Measurements from ENCODE around the gene COL4A4.
"Not testable (repeated sequence)": the region's sequence is repeated elsewhere in the genome, so short reads cannot be mapped to it uniquely, and the experiment has no call there.

Gene COL4A4

DNA sequence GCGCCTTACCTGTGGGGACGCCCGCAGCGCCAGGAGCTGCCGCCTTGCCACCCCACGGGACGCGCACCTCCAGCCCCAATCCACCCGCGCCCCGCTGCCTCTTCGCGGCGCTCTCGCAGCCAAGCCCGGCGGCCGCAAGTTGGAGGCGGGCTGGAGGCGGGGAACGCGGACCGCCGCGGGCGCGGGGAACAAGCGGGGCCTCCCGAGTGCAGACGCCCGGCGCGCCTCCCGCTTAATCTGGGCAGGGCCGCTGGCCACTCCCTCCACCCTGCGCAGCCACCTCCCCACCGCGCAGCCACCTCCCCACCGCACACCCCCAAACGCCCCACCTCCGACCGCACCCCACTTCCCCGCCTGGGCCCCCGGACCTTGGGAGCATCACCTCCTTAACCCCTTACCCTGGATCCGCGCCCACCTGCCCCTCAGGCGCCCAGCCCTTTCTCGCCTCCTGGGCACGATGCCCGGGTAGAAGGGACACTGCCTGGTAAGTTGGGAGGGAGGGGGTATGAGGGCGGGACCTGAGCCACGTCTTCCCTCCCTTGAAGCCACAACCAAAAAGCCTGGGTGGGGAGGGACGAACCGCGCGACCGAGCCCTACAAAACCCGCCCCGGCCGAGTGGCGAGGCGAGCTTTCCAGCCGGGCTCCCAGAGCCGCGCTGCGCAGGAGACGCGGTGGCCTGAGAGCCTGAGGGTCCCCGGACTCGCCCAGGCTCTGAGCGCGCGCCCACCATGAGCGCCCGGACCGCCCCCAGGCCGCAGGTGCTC lies at the start of gene COL4A4, which contains the start of gene COL4A3:
COL4A4 (minus strand) TSS at position 208 of the 765 bp plus-strand sequence. CDS start 16,722 bp downstream, outside the sequence.
COL4A3 (plus strand) TSS at position 627 of the 765 bp plus-strand sequence; CDS start at position 730, 103 bp downstream.
- DNase-seq (ENCODE audit: low read depth in 2 of 2, low spot score in 1 of 2), result no peak

DNA sequence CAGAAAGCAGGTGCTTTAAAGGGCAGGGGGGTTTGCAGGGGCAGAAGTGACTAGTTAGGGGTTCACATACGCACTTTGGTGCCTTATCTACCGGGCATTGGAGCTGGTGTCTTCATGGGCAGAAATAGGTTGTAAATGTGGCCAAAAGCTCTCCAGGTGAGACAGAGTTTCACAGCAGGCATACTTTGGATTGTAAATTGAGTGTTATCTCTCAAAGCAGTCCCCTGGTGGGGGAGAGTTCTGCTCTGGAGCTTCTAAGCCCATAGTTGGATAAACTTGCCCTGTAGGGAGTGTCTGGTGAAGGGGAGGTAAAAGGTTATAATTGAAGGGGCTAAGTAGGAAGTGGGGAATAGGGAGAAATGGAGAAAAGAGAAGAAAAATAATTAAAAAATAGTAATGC lies 43.6 kb upstream of the COL4A4 start:
- no peak for DNase-seq (ENCODE audit: low read depth in 2 of 2, low spot score in 1 of 2)

DNA sequence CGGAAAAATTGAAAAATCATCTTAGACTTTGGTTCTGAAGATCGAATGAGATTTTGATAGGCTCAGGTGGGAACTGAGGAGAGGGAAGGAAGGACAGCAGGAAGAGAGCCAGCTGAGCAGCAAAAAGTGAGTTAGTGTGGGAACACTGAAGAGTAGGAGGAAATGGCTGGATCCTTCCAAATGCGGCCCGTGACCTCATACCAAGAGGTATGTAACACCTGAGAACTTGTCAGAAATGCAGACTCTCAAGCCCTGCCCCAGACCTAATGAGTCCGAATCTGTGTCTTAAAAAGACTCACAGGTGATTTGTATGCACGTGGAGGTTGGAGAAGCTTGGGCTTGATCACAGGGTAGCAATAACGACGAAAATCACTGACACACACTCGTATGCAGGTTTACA lies 42.4 kb upstream of the COL4A4 start:
- DNase-seq (ENCODE audit: low read depth in 2 of 2, low spot score in 1 of 2), result no peak

DNA sequence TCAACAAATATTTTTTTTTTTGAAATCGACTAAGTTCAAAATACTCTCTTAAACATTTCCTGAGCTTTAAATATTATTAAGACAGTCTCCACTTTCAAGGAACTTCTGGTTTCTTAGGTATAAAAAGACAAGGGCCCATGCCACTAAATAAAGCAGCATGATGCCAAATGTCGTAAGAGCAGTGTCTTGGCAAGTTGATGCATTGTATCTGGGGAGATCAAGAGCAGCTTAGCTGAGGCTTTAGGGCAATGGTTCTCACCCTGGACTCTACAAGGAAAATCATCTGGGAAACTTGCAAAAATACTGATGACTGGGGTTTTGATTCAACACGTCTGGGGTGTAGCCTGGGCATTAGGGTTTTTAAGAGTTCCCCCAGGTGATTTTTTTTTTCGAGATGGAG lies 41.7 kb upstream of the COL4A4 start:
- no peak for DNase-seq (ENCODE audit: low read depth in 2 of 2, low spot score in 1 of 2)

DNA sequence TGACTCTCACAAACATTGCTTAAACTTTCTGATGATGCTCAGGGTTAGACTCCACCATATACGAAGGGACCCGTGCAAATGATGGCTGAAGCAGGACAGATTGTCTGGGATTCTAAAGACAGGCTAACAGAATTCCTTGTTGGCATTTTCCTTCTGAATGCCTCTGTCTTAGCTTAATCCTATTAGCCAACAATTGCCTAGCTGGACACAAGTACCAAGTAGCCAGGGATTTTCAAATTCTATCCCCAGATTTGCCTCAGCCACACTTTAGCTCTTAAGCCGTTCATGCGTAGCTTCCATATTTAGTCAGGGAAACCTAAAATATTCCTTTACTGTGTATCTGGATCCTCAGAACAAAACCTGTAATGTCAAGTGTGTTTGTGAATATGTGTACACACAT lies 40.4 kb upstream of the COL4A4 start:
- no peak for DNase-seq (ENCODE audit: low read depth in 2 of 2, low spot score in 1 of 2)

DNA sequence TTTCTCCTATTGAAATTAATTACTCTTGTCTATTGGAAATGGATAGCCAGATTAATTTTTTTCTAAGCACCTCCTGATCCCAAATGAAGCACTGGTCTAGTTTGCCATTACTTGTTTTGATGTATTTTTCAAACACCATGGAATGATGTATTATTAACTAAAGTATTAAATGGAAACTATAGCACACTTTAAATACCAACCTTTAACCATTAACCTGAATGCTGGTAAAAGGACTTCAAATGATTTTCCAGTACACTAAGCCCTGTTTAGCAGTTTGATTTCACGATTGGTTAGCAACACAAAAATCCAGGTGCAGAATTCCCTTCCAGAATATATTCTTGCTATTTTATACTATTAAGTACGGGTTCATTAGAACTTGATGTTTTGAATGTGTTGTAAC lies 37.8 kb upstream of the COL4A4 start:
- no peak for DNase-seq (ENCODE audit: low read depth in 2 of 2, low spot score in 1 of 2)

DNA sequence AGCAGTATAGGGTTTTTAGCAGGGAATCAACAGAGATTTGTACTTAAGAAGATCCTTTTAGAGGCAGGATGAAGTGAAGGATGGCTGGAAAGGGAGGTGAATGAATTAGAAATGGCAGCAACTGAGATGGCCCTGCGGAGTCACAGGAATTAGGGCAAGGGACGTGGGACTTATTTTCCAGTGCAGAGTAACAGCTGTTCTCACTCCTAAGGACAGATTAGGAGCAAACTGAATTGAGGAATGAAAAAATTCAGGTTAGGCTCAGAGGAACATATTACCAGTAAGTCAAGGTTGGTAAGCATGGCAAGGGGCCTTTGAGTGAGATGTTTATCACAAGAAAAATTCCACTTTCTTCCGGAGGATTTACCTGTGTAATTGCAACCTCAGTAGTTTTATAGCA lies 34.9 kb upstream of the COL4A4 start:
- DNase-seq (ENCODE audit: low read depth in 2 of 2, low spot score in 1 of 2), result no peak

DNA sequence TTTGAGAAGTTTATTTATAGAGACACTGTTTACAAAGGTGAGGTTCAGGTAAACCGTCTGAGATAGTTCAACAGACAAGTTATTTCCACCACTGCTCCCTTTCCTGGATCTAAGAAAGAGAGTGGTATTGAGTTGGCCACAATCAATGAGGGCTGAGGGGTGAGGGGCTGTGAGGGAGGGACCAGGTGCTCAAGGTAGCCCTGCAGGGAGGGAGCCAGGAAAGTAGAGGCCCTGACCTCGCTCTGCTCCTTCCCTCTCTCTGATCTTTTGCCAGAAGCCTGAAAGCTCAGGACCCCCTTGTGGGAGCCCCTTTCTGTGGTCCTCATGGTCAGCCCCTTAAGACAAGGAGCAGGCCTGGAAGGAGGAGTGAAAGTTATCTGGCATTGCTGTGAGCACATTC lies 30.2 kb upstream of the COL4A4 start:
- no peak for DNase-seq (ENCODE audit: low read depth in 2 of 2, low spot score in 1 of 2)

DNA sequence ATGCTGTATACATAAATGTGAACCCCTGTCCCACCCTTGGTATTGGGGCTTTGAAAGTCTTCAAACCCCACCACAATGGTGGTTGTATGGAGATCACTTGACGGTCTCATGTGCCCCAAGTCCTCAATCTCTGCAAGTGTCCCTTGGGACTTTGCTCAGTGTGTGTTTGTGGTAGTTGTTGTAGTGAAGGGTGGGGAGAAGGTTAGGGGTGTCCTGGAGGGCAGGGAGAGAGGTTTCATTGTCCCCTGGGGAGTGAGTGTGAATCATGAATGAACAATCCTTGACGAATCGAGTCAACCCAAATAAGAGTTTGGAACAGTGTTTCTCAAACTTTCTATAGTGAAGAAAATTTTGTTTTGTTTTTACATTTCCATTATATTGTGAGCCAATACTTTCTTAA lies 28.5 kb upstream of the COL4A4 start:
- DNase-seq (ENCODE audit: low read depth in 2 of 2, low spot score in 1 of 2), result no peak

DNA sequence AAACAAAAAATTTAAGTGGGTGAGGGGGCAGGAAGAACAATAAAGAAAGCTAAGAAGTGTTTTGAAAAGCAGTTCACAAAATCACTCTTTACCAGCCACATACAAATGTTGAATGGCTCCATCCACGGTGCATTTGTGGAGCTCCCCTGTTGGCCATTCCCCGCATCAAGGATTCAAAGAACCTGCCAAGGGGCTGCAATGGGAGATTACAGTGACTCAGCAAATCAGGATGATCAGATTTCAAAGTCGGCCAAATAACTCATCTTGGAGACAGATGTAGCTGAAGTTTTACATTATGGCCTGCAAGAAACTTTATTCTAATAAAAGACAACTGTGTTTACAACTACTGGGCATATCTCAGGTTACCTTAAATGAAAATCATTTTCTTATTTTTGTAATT lies 27.4 kb upstream of the COL4A4 start:
- DNase-seq (ENCODE audit: low read depth in 2 of 2, low spot score in 1 of 2), result no peak

DNA sequence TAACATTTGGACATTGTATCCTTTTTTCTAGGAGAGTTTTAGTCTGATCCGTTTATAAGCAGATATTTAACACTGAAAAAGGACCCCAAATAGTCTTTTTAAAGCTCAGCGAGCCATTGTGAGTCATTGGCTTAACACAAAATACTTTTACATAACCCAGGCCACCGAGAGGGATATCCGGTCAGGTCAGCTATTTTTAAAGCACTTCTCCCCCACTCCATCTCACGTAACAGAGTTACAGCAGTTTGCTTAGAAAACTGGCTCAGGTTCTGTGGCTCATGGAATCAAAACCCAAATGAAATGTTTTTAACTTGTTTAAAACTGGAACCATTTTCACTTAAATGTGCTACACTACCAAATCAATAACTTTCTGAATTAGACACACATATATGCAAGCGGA lies 24.3 kb upstream of the COL4A4 start:
- no peak for DNase-seq (ENCODE audit: low read depth in 2 of 2, low spot score in 1 of 2)

DNA sequence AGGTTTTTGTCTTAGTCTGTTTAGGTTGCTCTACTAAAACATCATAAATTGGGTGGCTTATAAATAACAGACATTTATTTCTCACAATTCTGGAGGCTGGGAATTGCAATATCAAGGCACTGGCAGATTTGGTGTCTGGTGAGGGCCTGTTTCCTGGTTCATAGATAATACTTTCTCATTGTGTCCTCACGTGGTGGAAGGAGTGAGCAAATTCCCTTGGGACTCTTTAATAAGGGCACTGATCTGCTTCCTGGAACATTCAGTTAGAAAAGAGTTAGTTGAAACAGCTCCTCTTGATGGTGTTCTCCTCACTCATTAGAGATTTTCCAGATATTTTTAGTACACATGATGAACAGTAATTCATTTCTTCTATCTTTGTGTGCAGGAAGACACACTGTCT lies 22.7 kb upstream of the COL4A4 start:
- no peak for DNase-seq (ENCODE audit: low read depth in 2 of 2, low spot score in 1 of 2)

DNA sequence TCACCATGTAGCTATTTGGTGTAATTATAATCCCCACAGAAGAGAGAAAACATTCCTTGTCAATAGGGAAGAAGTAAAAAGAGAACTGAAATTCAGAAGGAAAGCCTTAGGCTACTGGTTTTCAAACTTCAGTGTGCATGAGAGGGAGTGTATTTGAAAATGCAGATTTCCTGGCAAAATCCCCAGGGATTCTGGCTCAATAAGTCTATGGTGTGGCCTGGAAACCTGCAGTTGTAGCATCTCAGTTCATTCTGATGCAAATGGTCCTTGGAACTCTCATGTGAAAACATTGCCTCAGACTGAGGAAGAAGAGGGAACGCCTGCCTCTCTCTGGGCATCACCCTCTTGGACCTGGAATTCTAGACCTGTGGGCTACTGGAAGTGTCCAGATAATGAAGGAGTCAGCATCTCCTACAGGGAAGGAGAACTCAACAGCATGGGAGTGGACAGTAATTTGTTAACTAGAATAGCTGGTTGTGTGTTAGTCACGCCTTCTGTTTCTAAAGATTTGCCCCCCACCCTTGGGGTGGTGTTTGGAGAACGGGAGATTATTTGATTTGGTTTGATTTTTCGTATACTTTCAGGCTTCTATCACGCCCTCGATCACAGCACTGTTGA lies 21.7 kb upstream of the COL4A4 start:
- DNase-seq (ENCODE audit: low read depth in 2 of 2, low spot score in 1 of 2), result no peak

DNA sequence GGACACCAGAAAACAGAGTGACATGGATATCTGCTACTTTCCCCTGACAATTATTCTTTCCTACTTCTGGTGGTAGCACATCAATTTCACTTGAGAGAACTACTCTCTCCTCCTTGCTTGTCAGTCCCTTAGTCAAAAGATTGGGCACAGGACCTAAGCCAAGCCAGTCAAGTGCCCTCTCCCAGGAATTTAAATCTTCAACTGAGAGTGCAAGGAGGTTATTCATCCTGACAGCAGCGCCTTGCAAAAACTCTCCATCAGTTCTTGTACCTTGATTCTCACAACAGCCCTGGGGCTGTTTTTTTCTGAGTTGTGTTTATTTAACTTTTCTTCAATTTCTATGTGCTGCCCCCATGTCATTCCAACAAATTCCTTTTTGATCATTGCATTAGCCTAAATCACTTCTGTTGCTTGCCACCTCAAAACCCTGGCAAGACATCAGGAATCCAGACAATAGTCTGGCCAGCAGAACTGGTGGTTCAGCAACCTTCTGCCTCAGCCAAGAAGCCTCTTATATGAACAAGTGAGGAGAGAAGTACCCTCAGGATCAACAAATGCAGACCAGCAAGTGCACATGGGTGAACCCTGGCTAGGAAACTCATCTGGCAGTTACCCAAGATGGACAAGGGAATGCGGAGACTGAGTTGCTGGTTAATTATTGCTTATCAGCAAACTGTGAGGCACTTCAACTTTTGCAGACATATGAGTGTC lies 19.8 kb upstream of the COL4A4 start:
- no peak for DNase-seq (ENCODE audit: low read depth in 2 of 2, low spot score in 1 of 2)

DNA sequence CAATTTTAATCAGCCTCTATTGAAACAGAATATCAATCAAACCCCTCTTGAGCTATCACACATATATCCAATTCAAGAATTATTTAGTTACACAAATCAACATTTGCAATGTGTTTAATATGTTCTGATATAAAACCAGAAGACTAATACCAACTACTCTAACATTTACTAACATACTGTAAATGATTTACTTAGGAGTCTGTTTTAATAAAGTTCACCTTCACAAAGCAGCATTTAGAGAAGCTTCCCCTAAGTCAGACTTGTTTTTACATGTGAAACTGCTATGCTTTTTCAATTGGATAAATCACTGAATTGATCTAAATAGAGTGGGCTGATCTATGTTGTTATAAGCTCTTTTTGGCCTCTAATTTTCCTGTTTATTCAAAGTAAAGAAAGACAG lies 18.8 kb upstream of the COL4A4 start:
- no peak for DNase-seq (ENCODE audit: low read depth in 2 of 2, low spot score in 1 of 2)

DNA sequence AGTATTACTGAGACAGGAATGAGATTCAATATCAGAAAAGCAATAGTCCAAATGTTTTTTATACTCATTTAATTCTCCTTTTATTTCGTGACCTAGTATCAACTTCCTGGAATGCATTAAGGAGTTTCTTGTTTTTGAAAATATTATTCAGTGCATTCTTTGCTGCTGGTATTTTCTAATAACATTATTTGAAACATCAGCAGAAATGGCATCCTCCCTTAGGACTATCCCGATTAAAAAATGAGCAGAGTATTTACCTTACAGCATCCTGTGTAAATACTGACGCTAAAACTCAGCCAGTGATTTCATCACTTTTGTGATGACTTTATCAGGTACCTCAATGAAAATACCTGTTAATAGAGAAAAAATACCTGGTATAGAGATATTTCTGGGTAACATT lies 16.8 kb upstream of the COL4A4 start:
- DNase-seq (ENCODE audit: low read depth in 2 of 2, low spot score in 1 of 2), result no peak

DNA sequence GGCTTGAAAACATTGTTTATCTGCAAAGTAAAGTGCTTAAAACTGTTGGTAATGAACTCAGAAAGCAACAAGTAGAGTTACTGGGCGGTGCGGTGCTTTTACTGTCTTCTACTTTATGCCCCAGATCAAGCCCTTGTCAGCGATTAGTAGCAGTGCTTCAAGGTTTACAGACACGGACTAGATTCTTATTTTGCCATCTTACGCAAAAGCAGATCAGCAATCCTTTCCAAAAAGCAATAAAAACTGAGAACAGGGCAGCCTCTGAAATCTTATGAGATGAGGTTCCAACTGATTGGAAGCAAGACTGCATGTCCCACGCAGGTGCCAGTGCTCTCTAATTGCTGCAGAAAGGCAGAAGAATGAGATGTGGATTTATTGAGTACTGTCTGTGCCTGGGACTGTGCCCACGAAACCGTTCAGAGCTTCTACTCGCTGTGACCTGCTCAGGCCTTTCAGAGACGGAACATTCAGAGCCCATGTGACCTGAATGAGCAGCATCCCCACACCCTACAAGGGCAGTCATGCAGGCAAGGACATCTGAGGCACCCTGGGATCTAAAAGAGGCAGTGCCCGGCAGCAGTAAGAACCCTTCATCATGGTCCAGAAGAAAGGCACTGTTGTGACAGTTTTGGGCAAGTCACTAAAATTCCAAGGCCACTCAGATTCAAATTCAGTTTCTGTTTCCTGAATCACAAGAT lies 16.1 kb upstream of the COL4A4 start:
- no peak for DNase-seq (ENCODE audit: low read depth in 2 of 2, low spot score in 1 of 2)

DNA sequence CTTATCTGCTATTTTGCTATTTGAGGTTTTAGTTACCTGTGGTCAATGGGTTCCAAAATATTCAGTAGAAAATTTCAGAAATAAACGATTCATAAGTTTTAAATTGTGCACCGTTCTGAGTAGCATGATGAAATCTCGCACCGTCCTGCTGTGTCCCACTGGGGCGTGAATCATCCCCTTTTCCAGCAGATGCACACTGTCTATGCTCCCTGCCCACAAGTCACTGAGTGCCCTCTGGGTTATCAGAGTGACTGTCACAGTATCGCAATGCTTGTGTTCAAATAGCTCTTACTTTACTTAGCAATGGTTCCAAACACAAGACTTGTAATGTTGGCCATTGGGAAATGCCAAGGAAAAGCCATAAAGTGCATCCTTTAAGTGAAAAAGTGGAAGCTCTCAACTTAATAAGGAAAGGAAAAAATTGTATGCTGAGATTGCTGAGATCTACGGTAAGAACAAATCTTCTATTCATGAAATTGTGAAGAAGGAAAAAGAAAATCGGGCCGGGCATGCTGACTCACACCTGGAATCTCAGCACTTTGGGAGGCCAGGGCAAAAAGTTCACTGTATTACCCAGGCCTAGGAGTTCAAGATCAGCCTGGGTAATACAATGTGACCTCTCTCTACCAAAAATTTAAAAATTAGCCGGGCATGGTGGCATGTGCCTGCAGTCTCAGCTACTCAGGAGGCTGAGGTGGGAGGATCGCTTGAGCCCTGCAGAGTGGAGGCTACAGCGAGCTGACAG lies 13.8 kb upstream of the COL4A4 start:
- DNase-seq (ENCODE audit: low read depth in 2 of 2, low spot score in 1 of 2), result no peak

DNA sequence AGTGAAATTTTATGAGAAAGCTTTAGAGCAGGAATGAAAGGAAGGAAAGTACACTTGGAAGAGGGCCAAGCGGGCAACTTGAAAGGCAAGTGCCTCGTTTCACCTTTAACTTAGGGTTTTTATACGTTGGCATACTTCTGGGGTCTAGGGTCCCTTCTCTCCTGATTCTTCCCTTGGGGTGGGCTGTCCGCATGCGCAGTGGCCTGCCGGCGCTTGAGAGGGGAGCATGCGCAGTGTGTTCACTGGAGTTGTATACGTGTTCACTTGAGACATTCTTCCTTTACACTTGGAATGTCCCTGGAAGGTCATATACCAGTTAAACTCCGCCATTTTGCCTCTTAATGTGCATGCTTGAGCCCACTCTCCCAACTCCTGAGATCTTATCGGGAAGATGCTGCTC lies 7.8 kb upstream of the COL4A4 start:
- DNase-seq (ENCODE audit: low read depth in 2 of 2, low spot score in 1 of 2), result not testable (repeated sequence)

DNA sequence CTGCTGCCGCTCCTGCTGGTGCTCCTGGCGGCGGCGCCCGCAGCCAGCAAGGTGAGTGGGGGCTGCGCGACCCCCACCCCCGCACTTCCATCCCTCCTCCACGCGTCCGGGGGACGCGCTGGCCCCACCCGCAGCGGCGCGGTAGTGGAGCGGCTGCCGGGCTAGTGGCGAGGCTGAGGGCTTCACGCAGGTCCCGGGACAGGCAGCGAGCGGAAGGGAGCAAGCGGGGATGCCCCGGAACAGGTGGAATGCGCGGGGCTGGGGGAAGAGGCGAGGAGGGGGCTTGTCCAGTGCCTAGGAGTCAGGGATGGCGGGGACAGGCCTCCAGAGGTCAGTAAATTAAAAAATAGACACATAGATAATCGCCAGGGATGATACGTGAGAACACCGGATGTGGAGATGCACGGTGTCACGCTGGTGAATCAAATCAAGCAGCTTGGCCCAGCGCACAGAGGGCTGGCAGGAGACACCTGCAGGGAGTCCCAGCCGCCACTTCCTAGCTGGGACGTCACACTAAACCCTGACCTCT lies 822 bp upstream of the COL4A4 start:
- DNase-seq (ENCODE audit: low read depth in 2 of 2, low spot score in 1 of 2), result no peak

Measured in stimulated activated CD8-positive, alpha-beta memory T cell treated with anti-CD3 and anti-CD28 coated beads, Interleukin-4, amount 100 ng/mL, for 4 hours (primary cell).